Panc1 (cell line): ENCODE results near the gene DEGS2. TPM values are rescaled to one million over a fixed set of nuclear protein-coding genes. Genes with fewer than 3 reads are reported as not detected.

ENCODE experiments used
- ATAC-seq: fragments of 200-7000 bp; cut with Tn5 transposase; 2 replicates; pipeline ENCODE4 v1.9.1; 2020; ENCODE audit warnings: mild to moderate bottlenecking, moderate library complexity
- BruUV-seq: library from RNA; stranded (reverse); fragments of 400-500 nt; replicated peaks from 2 replicates; lab custom pipeline; 2021; lab: Mats Ljungman, UMichigan
- CTCF ChIA-PET: fragments of 300-600 bp; sonication (Branson Sonifier 250); formaldehyde crosslinking; loops from one replicate; lab custom pipeline; 2022; ENCODE audit warnings: antibody characterized with exemption; lab: Charles Lee
- POLR2A ChIA-PET: fragments of 300-600 bp; sonication (Branson Sonifier 250); formaldehyde crosslinking; loops from one replicate; lab custom pipeline; 2022; ENCODE audit warnings: antibody characterized with exemption; lab: Charles Lee
- DNase-seq: peaks from one replicate; pipeline ENCODE4 v3.0.0-alpha.2; 2010; ENCODE audit warnings: low read depth, low spot score
- H3K27ac ChIP-seq: 2 replicates; pipeline ENCODE4 v1.5.1; 2011; ENCODE audit warnings: mild to moderate bottlenecking, low read length, inconsistent platforms
- H3K27me3 ChIP-seq: fragments of 200-500 bp; sonication (Bioruptor generic); 2 replicates; pipeline ENCODE4 v1.6.0; 2014; ENCODE audit warnings: low read length, inconsistent platforms; ENCODE audit not compliant: control insufficient read depth, insufficient read depth
- H3K36me3 ChIP-seq: fragments of 200-500 bp; sonication (Bioruptor generic); 2 replicates; pipeline ENCODE4 v1.5.1; 2014; ENCODE audit warnings: inconsistent platforms, mild to moderate bottlenecking, low read length, moderate library complexity; ENCODE audit not compliant: control insufficient read depth, insufficient read depth
- H3K4me1 ChIP-seq: 2 replicates; pipeline ENCODE4 v1.5.1; 2011; ENCODE audit warnings: inconsistent platforms, mild to moderate bottlenecking, low read length, moderate library complexity; ENCODE audit not compliant: control insufficient read depth, insufficient read depth
- H3K4me3 ChIP-seq, 2 experiments: 2 replicates each; pipeline ENCODE4 v1.5.1; 2011 to 2012; ENCODE audit warnings: low read depth in 2 of 2, low read length in 2 of 2, mild to moderate bottlenecking in 2 of 2, inconsistent platforms in 1 of 2, moderate library complexity in 1 of 2
- H3K9me3 ChIP-seq: fragments of 200-500 bp; sonication (Bioruptor generic); 2 replicates; pipeline ENCODE4 v1.5.1; 2014; ENCODE audit warnings: low read depth, mild to moderate bottlenecking, inconsistent platforms, low read length, moderate library complexity; ENCODE audit not compliant: control insufficient read depth, insufficient read depth
- POLR2AphosphoS5 ChIP-seq: IDR thresholded peaks from 2 replicates; pipeline ENCODE4 v1.6.1; 2012; ENCODE audit warnings: mild to moderate bottlenecking, low read depth, low read length, moderate library complexity
- SIN3A ChIP-seq: IDR thresholded peaks from 2 replicates; pipeline ENCODE4 v1.6.1; 2012; ENCODE audit warnings: low read depth, mild to moderate bottlenecking, low read length, moderate library complexity, borderline replicate concordance; ENCODE audit not compliant: insufficient read depth
- TCF7L2 ChIP-seq: IDR thresholded peaks from 2 replicates; pipeline ENCODE4 v1.6.1; 2011; ENCODE audit warnings: mild to moderate bottlenecking, low read depth, low read length, inconsistent platforms
- in situ Hi-C: cut with HindIII; loops from 2 replicates; pipeline ENCODE4 v1.10.0; 2016; ENCODE audit warnings: low sequenced_read_pairs, low pct_unique_long_range_greater_than_20kb
- intact Hi-C: fragments of 100-400 bp; cut with micrococcal nuclease; formaldehyde crosslinking; loops from one replicate; pipeline ENCODE4 v1.10.0; 2022; ENCODE audit not compliant: unreplicated experiment
- total RNA-seq: library from RNA; stranded (reverse); gene quantifications from one replicate; pipeline ENCODE4 v1.2.1, GENCODE V29; 2021; ENCODE audit not compliant: unreplicated experiment
- TF ChIP-seq, protein P1 (sequence below): fragments of 450-650 bp; IDR thresholded peaks from 2 replicates; pipeline ENCODE4 v1.5.1; 2017; ENCODE audit warnings: mild to moderate bottlenecking
- TF ChIP-seq, protein P2 (sequence below), 2 experiments: IDR thresholded peaks; 2 replicates each; pipeline ENCODE4 v1.6.1; 2011 to 2012; ENCODE audit warnings: low read depth in 2 of 2, control low read depth in 1 of 2, low read length in 1 of 2, mild to moderate bottlenecking in 1 of 2, moderate library complexity in 1 of 2; ENCODE audit not compliant: insufficient read depth in 1 of 2

Gene DEGS2
- total RNA-seq, 1 experiment from 2014 or later = 4.9 TPM

DNA sequence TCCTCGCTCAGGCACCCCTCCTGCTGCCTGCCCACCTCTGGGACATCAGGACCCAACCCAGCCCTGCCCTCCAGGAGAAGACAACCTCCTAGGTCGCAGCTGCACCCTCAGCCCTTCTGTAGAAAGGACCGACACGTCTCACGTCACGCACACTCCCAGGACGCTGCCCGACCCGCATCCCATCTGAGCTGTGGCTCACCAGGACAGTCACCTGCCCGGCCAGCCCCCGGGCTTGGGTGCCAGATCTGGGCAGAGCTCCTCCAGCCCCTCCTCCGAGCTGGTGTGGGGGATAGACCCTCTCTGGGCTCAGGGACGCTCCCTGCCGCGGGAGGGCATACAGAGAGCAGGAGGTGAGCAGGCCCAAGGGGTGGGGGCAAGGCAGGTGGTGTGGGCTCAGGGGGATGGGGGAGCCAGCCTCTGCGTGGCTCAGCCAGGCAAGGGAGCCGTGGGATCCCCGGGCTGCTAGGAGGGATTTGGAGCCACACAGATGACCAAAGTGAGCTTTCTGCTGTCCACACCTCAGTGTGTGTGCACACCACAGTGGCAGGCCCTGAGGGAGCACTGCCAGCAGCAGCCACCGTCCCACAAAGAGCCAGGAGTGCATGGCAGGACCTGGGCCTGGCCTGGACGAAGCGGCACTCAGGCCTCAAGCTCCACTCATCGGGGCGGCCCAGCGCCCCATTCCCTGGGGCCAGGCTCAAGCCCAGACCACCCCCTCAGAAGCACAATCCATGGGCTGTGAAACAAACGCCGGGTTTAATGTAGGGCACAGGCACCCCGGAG is 13.6 kb downstream of the DEGS2 start:
- POLR2A ChIA-PET = no interaction called here
- TF ChIP-seq, protein P1, sequence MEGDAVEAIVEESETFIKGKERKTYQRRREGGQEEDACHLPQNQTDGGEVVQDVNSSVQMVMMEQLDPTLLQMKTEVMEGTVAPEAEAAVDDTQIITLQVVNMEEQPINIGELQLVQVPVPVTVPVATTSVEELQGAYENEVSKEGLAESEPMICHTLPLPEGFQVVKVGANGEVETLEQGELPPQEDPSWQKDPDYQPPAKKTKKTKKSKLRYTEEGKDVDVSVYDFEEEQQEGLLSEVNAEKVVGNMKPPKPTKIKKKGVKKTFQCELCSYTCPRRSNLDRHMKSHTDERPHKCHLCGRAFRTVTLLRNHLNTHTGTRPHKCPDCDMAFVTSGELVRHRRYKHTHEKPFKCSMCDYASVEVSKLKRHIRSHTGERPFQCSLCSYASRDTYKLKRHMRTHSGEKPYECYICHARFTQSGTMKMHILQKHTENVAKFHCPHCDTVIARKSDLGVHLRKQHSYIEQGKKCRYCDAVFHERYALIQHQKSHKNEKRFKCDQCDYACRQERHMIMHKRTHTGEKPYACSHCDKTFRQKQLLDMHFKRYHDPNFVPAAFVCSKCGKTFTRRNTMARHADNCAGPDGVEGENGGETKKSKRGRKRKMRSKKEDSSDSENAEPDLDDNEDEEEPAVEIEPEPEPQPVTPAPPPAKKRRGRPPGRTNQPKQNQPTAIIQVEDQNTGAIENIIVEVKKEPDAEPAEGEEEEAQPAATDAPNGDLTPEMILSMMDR = no peak
- TF ChIP-seq POLR2AphosphoS5 (no peak), SIN3A (no peak), TCF7L2 (no peak)
- TF ChIP-seq, protein P2, sequence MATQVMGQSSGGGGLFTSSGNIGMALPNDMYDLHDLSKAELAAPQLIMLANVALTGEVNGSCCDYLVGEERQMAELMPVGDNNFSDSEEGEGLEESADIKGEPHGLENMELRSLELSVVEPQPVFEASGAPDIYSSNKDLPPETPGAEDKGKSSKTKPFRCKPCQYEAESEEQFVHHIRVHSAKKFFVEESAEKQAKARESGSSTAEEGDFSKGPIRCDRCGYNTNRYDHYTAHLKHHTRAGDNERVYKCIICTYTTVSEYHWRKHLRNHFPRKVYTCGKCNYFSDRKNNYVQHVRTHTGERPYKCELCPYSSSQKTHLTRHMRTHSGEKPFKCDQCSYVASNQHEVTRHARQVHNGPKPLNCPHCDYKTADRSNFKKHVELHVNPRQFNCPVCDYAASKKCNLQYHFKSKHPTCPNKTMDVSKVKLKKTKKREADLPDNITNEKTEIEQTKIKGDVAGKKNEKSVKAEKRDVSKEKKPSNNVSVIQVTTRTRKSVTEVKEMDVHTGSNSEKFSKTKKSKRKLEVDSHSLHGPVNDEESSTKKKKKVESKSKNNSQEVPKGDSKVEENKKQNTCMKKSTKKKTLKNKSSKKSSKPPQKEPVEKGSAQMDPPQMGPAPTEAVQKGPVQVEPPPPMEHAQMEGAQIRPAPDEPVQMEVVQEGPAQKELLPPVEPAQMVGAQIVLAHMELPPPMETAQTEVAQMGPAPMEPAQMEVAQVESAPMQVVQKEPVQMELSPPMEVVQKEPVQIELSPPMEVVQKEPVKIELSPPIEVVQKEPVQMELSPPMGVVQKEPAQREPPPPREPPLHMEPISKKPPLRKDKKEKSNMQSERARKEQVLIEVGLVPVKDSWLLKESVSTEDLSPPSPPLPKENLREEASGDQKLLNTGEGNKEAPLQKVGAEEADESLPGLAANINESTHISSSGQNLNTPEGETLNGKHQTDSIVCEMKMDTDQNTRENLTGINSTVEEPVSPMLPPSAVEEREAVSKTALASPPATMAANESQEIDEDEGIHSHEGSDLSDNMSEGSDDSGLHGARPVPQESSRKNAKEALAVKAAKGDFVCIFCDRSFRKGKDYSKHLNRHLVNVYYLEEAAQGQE (IDR thresholded peaks at IDR 0.05; ENCODE audit: insufficient read depth in 1 of 2, low read depth in 2 of 2, low read length in 1 of 2) = no peak
- no peak overlapping the region for H3K27ac ChIP-seq
- ATAC-seq = no peak
- CTCF ChIA-PET = interaction anchor here (0.6 kb wide), 1 partner anchor 47 kb away, joined by 3 read pairs; no protein-coding TSS in a partner anchor
- intact Hi-C loops = no loop called here
- H3K36me3 ChIP-seq = no peaks in the 10 kb centered on the region
- DNase-seq = no peak
- H3K4me1 ChIP-seq = no peaks in the 10 kb centered on the region
- in situ Hi-C loops = no loop called here
- H3K9me3 ChIP-seq = no peaks in the 10 kb centered on the region
- no TSS peak for BruUV-seq
- no peaks in the 10 kb centered on the region for H3K27me3 ChIP-seq
- no peak overlapping the region for H3K4me3 ChIP-seq

DNA sequence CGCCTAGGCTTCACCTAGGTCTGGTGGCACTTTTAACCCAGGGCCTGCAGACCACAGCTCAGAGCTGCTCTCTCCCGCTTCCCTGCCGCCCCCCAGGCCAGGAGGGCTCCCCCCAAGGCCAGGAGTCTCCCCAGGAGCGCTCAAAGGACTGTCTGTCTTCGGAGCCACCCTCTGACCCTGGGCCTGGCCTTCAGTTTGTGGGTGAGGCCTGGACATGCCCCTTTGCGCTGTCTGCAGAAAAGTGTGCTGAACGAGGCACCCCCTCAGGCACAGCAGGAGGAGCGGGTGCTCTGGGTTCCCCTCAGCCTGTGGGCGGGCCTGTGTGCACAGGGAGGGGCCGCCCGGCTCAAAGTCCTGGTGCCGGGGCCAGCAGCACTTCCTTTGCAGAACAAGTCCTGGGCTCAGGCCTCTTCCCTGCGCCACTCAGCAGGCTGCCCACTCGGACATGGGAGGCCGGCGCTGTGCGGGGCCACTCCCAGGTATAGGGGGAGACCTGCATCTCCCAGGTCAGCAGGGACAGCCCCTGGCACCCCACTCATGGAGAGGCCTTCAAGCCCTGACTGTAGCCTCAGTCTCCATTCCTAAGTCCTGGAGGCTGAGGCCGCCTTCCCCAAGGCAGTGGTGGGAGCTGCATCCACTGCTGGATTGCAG is 14.3 kb downstream of the DEGS2 start:
- no peaks in the 10 kb centered on the region for H3K9me3 ChIP-seq
- no peak overlapping the region for H3K27ac ChIP-seq
- ChIA-PET CTCF (no interaction called here), POLR2A (no interaction called here)
- no peaks in the 10 kb centered on the region for H3K36me3 ChIP-seq
- intact Hi-C loops (no loop called here), in situ Hi-C loops (no loop called here)
- TF ChIP-seq, protein P2 (IDR thresholded peaks at IDR 0.05; ENCODE audit: insufficient read depth in 1 of 2, low read depth in 2 of 2, low read length in 1 of 2) = no peak
- TF ChIP-seq, protein P1 = no peak
- TF ChIP-seq SIN3A (no peak), POLR2AphosphoS5 (no peak), TCF7L2 (no peak)
- no peaks in the 10 kb centered on the region for H3K27me3 ChIP-seq
- DNase-seq (no peak), ATAC-seq (no peak)
- BruUV-seq = no TSS peak
- no peak overlapping the region for H3K4me3 ChIP-seq
- H3K4me1 ChIP-seq = no peaks in the 10 kb centered on the region
